HG03571 (cell line): Measurements from ENCODE around the gene RNF151.
A peak's percentile ranks its signal among the peaks of the same experiment; 100 is the strongest.
"Not testable (repeated sequence)": the region's sequence is repeated elsewhere in the genome, so short reads cannot be mapped to it uniquely, and the experiment has no call there.

Experiments
- ATAC-seq: cut with Tn5 transposase; IDR thresholded peaks from one replicate; pipeline ENCODE4 v1.9.1; 2021; ENCODE audit not compliant: unreplicated experiment

The RNF151 gene

GRCh38 chr16:1938910-1939309 is 27.7 kb upstream of the RNF151 start:
- no peak for ATAC-seq

GRCh38 chr16:1939833-1940232 is 26.8 kb upstream of the RNF151 start:
- ATAC-seq = not testable (repeated sequence)

- ATAC-seq = no peak
These were observed 26.1 kb upstream of the RNF151 start for GRCh38 chr16:1940273-1941161.

- no peak for ATAC-seq
These were observed 25.3 kb upstream of the RNF151 start for GRCh38 chr16:1941162-1942046.

DNA sequence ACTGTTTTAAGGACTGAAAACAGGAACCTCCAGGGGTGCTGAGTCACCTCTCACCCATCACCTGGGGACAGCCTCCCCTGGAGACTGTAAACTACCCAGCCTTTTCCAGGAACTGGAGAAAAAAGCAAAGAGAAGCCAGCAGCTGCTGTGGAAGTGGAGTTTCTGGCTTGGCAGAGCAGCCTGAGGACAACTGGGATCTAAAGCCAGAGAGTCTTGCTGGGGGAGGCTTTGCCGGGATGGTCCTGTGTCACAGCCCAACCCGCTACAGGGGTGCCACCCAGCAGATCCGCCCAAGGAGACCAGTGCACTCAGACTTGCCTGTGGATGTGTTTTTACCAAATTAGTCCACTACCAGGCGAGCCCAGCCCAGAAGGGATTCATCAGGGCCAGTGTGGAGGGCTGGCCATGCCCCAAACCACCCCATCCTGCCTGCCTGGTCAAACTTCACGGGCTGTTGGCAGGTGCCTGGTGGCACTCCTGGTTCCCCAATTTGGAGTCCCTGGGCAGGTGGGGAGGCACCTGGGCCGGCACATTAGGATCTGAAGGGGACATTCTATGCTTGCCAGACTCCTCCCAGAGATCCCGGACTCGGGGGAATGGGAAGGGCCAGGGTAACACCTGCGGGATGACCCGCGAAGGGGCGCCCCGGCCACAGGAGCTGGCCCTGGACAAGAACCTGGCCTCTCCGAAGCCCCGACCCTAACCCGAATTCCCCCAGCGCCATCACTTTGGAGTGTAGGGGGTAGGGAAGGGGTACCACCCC is 24.4 kb upstream of the RNF151 start:
- ATAC-seq = no peak

GRCh38 chr16:1942810-1943726 is 23.6 kb upstream of the RNF151 start, which contains the start of gene MSRB1:
Gene MSRB1, minus strand, starts transcription at chr16:1943199. Its CDS starts 43 bp downstream, at chr16:1943156.
- ATAC-seq = peak; percentile 86

GRCh38 chr16:1944612-1945199 is 21.9 kb upstream of the RNF151 start:
- no peak for ATAC-seq

DNA sequence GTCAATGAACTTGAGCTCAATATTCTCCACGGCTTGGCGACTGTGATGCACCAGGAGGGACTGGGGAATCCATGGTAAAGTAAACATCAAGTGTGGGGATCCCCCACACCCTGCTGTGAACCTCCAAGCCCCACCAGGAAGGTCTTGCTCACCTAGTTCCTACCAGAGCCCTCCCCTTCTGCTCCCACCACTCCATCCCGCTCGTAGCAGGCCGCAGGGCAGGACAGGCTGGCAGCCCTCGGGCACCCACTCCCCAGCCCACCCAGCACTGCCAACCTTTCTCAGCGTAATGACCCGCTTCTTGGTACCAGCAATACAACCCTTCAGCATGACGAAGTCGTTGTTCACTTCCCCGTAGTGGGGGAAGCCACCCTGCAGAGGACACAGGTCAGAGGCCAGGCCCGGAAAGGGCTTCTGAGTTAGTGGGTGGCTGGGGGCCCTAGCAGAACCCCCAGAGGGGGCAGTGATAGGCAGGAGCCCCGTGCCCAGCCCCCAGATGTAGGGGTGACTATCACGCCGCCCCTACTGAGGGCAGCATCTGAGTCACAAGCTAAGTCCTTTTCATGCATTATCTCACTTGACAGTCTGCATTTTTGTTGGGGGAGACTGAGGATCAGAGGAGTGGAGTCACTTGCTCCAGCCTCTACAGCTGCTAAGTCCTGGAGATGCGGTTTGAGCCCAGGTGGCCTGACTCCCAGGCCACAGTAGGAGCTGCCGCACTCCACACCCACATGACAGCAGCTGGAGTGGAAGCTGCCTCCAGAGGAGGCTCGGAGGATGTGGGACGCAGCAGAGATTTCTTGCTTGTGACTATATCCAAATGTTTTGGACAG is 20.9 kb upstream of the RNF151 start:
- no peak for ATAC-seq

DNA sequence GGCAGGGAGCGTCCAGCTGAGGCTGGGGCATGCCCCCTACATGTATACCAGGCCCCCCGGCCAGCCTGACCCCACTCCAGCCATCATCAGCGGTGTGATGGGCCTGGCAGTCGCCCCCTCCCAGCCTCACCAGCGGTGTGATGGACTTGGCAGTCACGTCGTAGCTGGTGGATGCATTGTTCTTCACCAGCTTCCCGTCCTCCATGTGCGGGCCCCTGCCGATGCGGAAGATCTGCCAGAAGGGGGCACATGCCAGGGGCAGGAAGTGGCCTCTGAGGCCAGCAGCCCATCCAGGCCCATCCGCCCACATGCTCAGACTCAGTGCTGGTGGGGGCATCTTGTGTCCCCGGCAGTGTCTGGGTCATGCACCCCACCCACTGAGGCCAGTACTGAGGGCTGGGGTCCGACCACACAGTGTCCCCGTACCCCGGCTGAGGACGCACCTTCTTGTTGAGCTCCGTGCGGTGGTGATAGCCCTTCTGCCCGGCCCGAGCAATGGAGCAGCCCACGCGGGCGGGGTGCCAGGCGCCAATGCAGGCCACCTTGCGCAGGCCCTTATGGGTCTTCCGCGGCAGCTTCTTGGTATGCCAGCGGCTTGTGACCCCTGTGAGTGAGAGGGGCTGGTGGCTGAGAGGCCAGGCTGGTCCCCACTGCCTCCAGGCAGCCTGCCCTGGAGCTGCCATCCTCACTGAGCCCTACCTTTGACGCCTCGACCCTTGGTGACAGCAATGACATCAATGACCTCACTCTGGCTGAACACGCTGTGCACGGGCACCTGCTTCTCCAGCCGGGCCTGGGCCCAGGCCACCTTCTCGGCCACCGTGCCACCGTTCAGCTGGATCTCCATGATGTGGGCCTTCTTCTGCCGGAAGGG is 19.9 kb upstream of the RNF151 start:
- no peak for ATAC-seq

DNA sequence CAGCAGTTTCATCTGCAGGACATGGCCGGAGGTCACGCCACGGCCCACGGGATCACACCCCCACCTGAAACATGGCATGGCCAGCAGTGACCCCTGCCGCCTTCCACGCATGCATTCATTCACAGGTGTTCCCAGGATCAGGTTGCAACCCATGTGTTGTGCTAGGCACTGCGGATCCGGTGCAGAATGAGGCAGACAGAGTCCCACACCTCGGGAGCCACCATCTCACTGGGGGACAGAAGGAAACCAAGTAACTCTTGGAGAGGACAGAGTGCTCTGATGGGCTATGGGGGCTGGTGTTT is 19.3 kb upstream of the RNF151 start:
- ATAC-seq = no peak

GRCh38 chr16:1949507-1949906 is 17.1 kb upstream of the RNF151 start:
- ATAC-seq = no peak

GRCh38 chr16:1950047-1950446 is 16.6 kb upstream of the RNF151 start:
- no peak for ATAC-seq

- no peak for ATAC-seq
These were observed 16.1 kb upstream of the RNF151 start for GRCh38 chr16:1950559-1950958.

GRCh38 chr16:1953734-1954133 is 12.9 kb upstream of the RNF151 start:
- no peak for ATAC-seq

DNA sequence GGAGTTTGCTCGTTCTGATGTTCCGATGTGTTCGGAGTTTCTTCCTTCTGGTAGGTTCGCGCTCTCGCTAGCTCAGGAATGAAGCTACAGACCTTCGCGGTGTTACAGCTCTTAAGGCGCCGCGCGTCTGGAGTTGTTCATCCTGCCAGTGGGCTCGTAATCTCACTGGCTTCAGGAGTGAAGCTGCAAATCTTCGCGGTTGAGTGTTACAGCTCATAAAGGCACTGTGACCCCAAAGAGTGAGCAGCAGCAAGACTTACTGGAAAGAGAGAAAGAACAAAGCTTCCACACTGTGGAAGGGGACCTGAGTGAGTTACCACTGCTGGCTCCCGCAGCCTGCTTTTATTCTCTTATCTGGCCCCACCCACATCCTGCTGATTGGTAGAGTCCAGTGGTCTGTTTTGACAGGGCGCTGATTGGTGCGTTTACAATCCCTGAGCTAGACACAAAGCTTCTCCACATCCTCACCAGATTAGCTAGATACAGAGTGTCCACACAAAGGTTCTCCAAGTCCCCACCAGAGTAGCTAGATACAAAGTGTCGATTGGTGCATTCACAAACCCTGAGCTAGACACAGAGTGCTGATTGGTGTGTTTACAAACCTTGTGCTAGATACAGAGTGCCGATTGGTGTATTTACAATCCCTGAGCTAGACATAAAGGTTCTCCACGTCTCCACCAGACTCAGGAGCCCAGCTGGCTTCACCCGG is 9.1 kb upstream of the RNF151 start:
- ATAC-seq = not testable (repeated sequence)

- not testable (repeated sequence) for ATAC-seq
These were observed 8.5 kb upstream of the RNF151 start for GRCh38 chr16:1958143-1958491.

- ATAC-seq = no peak
These were observed 7.9 kb upstream of the RNF151 start for GRCh38 chr16:1958715-1959268.
